ENCODE results near the gene ZBTB32. TPM values are rescaled to one million over a fixed set of nuclear protein-coding genes. Genes with fewer than 3 reads are reported as not detected.

Gene ZBTB32
- not detected in 2 replicates for total RNA-seq

DNA sequence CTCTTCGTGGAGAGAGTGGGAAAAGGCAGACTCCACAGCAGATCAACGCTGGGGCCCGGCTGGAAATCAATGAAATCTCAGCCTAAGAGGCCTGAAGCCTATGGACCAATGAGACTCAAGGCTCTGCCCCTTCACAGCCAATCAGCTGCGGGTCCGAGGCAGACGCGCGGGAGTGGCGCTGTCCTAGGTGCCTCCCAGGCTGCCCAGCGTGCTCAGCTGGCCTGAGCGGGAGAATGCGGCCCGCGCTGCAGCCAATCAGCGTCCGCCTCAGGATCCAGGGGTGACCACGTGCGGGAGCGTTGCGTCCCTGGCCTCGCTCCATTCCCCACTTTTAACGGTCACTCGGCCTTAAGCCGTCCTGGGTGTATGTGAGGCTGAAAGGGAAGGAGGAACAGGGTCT, at the start of gene ZBTB32:
TSS of gene ZBTB32 (plus strand) at position 341 of the 400 bp plus-strand sequence. CDS start 10,069 bp downstream, outside the sequence.

GRCh38 chr19:35666251-35666913, 38.0 kb upstream of the ZBTB32 start, which contains the start of gene UPK1A:
TSS of gene UPK1A (plus strand) at chr19:35666517. CDS start at chr19:35666813, 296 bp downstream.

GRCh38 chr19:35717665-35718344, 13.4 kb downstream of the ZBTB32 start, which contains the start of gene KMT2B:
TSS of gene KMT2B (plus strand) at chr19:35718003. CDS start at chr19:35718019, 16 bp downstream.

GRCh38 chr19:35742121-35742724, 37.9 kb downstream of the ZBTB32 start, which contains the start of gene IGFLR1:
TSS of gene IGFLR1 (minus strand) at chr19:35742452. CDS start at chr19:35741180, 1,272 bp downstream.

DNA sequence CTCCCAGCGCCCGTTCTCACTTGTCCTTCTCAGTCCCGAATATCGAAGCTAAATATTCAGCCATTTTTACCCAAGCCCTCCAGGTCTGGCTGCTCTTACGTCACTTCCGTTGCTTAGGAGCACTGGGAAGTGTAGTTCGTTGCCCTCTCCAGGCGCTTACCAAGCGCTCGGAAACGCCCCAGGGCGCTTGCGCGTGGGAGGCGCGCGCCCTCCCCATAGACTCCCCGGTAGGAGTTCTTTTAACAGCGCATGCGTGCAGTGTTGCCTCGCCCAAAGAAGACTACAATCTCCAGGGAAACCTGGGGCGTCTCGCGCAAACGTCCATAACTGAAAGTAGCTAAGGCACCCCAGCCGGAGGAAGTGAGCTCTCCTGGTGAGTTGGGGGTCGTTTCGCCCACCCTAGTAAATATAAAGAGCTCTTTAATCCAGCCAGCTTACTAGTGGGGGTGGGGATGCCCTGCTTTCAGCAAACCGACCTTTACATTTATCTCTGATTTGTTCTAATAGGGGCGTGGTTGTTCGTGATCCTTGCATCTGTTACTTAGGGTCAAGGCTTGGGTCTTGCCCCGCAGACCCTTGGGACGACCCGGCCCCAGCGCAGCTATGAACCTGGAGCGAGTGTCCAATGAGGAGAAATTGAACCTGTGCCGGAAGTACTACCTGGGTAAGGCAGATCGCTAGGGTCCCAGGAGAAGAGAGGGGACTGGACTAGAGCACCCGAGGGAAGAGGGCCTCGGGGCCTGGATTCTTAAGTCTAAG, 41.1 kb downstream of the ZBTB32 start, which contains the start of the genes PSENEN and U2AF1L4:
TSS of gene PSENEN (plus strand) at position 324 of the 759 bp plus-strand sequence. CDS start at position 604, 280 bp downstream.
TSS of gene U2AF1L4 (minus strand) at position 91 of the 759 bp plus-strand sequence. CDS start at position 64, 27 bp downstream.

DNA sequence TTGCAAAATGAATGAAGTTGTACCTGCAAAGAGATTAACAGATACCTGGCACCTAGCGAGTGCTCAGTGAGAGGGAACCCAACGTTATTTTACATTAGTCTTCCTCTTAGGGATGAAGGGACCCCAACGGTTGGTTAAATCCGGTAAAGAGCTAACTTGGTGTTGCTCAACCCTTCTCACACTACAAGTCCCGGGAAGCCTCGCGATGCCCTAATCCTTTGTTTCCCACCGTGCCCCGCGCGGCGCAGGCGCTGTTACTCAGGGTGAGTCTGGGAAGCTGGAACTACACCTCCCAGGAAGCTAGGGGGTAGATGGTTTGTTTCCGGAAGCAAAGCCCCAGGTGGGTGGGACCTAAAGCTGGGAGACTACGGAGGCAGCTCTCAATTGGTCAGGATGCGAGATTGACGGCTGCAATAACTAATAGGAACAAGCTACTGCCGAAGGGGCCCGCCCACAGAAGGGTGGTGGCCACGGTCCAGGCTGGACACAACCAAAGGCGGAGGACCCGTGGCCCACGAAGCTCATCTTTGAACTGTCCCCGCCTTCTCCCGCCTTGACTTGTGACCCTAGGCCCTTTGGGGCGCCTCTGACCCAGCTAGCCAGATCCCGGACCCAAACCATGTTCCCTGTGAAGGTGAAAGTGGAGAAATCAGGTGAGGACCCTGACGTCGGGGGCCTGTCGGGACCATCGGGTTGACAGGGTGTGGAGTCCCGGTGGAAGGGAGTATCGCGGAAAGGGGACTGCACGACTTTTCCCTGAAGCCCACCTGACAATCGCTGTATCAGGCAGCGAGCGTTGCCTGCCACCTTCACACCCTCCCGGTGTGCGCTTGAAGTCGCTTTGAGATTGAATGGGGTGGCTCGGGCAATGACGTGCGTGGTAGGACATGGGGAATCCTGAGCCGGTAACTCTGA, 44.0 kb downstream of the ZBTB32 start, which contains the start of gene LIN37:
TSS of gene LIN37 (plus strand) at position 471 of the 915 bp plus-strand sequence. CDS start at position 620, 149 bp downstream.

DNA sequence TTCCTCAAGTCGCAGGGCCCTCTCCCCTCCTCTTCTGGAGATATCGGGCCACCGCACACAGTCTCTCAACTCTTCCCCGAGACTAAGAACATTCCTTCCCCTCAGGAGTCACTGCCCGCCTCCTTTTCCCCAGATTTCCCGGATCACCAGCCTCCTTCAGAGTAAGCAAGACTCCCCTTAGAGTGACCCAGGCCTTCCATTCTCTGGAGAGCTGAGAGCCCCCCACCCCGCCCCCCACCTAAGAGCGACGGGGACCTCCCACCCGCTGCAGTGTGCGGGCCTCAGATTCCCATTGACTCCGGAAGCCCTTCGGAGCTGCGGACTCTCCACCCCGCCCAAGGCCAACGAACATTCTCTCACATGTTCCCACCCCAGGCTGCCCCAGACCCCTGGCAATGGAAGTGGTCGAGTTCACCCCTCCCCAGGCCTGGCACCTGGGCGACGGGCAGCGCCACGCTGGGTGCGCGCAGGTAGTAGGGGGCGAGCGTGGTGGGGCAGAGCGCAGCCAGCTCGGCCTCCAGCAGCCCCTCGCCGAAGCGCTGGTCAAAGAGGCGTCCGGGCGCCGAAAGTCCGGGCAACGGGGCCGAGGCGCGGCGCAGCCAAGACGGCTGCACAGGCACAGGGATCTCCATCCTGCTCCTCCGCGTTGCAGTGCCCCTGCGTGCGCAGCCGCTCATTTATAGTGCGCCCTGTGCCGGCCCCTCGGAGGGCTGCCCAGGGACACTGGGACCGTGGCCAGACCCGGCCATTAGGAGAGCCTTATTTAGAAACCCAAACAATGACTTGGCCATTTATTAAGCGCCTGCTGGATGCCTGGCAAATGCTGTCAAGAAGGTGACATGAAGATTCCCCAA, 52.2 kb downstream of the ZBTB32 start, which contains the start of gene HSPB6:
TSS of gene HSPB6 (minus strand) at position 653 of the 854 bp plus-strand sequence. CDS start at position 632, 21 bp downstream.

DNA sequence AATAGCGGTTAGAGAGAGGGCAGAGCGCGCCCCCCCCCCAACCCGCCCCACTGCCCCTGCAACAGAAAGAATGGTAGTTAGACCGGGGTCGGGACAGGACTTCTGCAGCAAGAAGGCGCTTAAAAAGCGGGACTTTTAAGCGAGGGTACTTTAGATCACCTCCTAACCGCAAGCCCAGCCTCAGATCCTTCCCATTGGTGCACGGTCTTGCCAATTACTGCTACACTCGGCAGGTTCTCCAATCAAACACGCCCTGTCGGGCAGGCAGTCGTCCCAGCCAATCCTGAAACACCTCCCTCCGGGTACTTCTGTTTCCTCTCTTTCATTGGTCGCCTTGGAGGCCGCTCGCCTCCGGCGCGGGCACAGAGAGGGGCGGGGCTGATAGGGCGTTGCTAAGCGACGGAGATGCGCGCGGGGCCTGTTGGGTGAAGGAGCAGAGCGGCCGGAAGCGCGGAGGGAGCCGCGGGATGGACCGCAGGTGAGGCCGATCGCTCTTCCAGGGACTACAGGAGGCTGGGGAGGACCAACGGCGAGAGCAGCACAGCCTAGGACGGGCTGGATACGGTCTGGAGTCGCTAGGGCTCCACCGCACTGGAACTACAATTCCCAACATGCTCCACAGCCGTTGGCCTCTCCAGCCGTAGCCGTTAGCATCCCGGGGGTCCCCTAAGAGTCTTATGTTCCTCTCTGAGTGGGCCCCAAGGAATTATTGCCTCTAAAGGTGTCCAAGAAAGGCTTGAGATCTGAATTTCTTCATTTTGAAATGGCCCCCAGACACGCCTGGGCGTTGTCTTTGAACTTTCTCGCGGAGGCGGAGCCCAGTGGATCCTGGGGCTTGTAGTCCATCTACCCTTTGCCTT, 53.6 kb downstream of the ZBTB32 start, which contains the start of gene PROSER3:
TSS of gene PROSER3 (plus strand) at position 428 of the 860 bp plus-strand sequence. CDS start at position 468, 40 bp downstream.

Other genes starting within 250 kb of the ZBTB32 start
- gene KRTDAP, start 214.1 kb upstream of the ZBTB32 start, total RNA-seq, result not detected in 2 replicates
- 6.4 and 13.6 TPM in 2 replicates for gene DMKN, start 190.9 kb upstream of the ZBTB32 start, total RNA-seq
- gene SBSN, start 176.2 kb upstream of the ZBTB32 start, total RNA-seq, result 2.9 and 10.6 TPM in 2 replicates
- gene GAPDHS, start 171.1 kb upstream of the ZBTB32 start, total RNA-seq, result 0.17 TPM in 1 of 2 replicates, not detected in the other
- 56.6 and 103 TPM in 2 replicates for gene TMEM147, start 158.9 kb upstream of the ZBTB32 start, total RNA-seq
- gene ATP4A, start 140.9 kb upstream of the ZBTB32 start, total RNA-seq, result not detected in 2 replicates
- not detected in 2 replicates for gene PMIS2, start 118.4 kb upstream of the ZBTB32 start, total RNA-seq
- gene HAUS5, start 91.8 kb upstream of the ZBTB32 start, total RNA-seq, result 6.6 and 12.2 TPM in 2 replicates
- gene RBM42, start 75.5 kb upstream of the ZBTB32 start, total RNA-seq, result 53.3 and 62.4 TPM in 2 replicates
- gene ETV2, start 62.8 kb upstream of the ZBTB32 start, total RNA-seq, result 0.17 and 0.44 TPM in 2 replicates
- 225 and 365 TPM in 2 replicates for gene COX6B1, start 56.2 kb upstream of the ZBTB32 start, total RNA-seq
- not detected in 2 replicates for gene UPK1A, start 38.0 kb upstream of the ZBTB32 start, total RNA-seq
- gene KMT2B, start 13.4 kb downstream of the ZBTB32 start, total RNA-seq, result 9.8 and 10.9 TPM in 2 replicates
- 0.29 and 1.2 TPM in 2 replicates for gene IGFLR1, start 37.9 kb downstream of the ZBTB32 start, total RNA-seq
- 4.6 and 7.3 TPM in 2 replicates for gene U2AF1L4, start 40.9 kb downstream of the ZBTB32 start, total RNA-seq
- 18.4 and 20.2 TPM in 2 replicates for gene PSENEN, start 41.1 kb downstream of the ZBTB32 start, total RNA-seq
- gene LIN37, start 44.0 kb downstream of the ZBTB32 start, total RNA-seq, result 8.0 and 18.5 TPM in 2 replicates
- gene HSPB6, start 52.5 kb downstream of the ZBTB32 start, total RNA-seq, result 125 and 302 TPM in 2 replicates
- 6.1 and 9.9 TPM in 2 replicates for gene PROSER3, start 53.6 kb downstream of the ZBTB32 start, total RNA-seq
- gene ARHGAP33, start 71.0 kb downstream of the ZBTB32 start, total RNA-seq, result 5.6 and 10.0 TPM in 2 replicates
- not detected in 2 replicates for gene PRODH2, start 108.3 kb downstream of the ZBTB32 start, total RNA-seq
- not detected in 2 replicates for gene NPHS1, start 147.9 kb downstream of the ZBTB32 start, total RNA-seq
- not detected in 2 replicates for gene KIRREL2, start 152.4 kb downstream of the ZBTB32 start, total RNA-seq
- 5.1 and 11.7 TPM in 2 replicates for gene APLP1, start 164.0 kb downstream of the ZBTB32 start, total RNA-seq
- gene NFKBID, start 196.0 kb downstream of the ZBTB32 start, total RNA-seq, result 3.2 and 3.6 TPM in 2 replicates
- 0.87 and 1.8 TPM in 2 replicates for gene HCST, start 198.0 kb downstream of the ZBTB32 start, total RNA-seq
- gene TYROBP, start 203.7 kb downstream of the ZBTB32 start, total RNA-seq, result 0.33 TPM in 1 of 2 replicates, not detected in the other
- gene LRFN3, start 231.8 kb downstream of the ZBTB32 start, total RNA-seq, result 2.5 and 6.3 TPM in 2 replicates

Measured in smooth muscle cell of trachea (primary cell).